MM.1S (cell line): Measurements from ENCODE around the gene SCNN1B.

Experiments used
- DNase-seq: peaks from one replicate; pipeline ENCODE4 v3.0.0-alpha.2; 2015
- H2AFZ ChIP-seq: fragments of 300-600 bp; sonication (generic); 2 replicates; pipeline ENCODE4 v1.6.0; 2016; ENCODE audit warnings: antibody characterized with exemption, low read length
- H3F3A ChIP-seq: fragments of 300-600 bp; sonication (generic); 2 replicates; pipeline ENCODE4 v1.6.1; 2016; ENCODE audit warnings: mild to moderate bottlenecking, antibody characterized with exemption, low read length, moderate library complexity, mixed read lengths; ENCODE audit not compliant: insufficient read depth
- H3K27ac ChIP-seq: fragments of 300-600 bp; sonication (generic); 2 replicates; pipeline ENCODE4 v1.5.1; 2016; ENCODE audit warnings: mild to moderate bottlenecking, low read length
- H3K27me3 ChIP-seq: fragments of 300-600 bp; sonication (generic); replicated peaks from 2 replicates; pipeline ENCODE4 v1.6.0; 2016; ENCODE audit warnings: low read length; ENCODE audit not compliant: insufficient read depth
- H3K36me3 ChIP-seq: fragments of 300-600 bp; sonication (generic); replicated peaks from 2 replicates; pipeline ENCODE4 v1.6.1; 2016; ENCODE audit warnings: mild to moderate bottlenecking, low read length, mixed read lengths; ENCODE audit not compliant: insufficient read depth
- H3K4me1 ChIP-seq: fragments of 300-600 bp; sonication (generic); 2 replicates; pipeline ENCODE4 v1.6.1; 2016; ENCODE audit warnings: low read length, mixed read lengths
- H3K4me2 ChIP-seq: fragments of 300-600 bp; sonication (generic); 2 replicates; pipeline ENCODE4 v1.6.0; 2016; ENCODE audit warnings: low read depth, low read length
- H3K4me3 ChIP-seq: fragments of 300-600 bp; sonication (generic); 2 replicates; pipeline ENCODE4 v1.5.1; 2016; ENCODE audit warnings: low read length, mixed read lengths
- H3K79me2 ChIP-seq: fragments of 300-600 bp; sonication (generic); 2 replicates; pipeline ENCODE4 v1.6.1; 2016; ENCODE audit warnings: mixed run types, low read length, mixed read lengths
- H3K9ac ChIP-seq: fragments of 300-600 bp; sonication (generic); 2 replicates; pipeline ENCODE4 v1.6.1; 2016; ENCODE audit warnings: low read length, mixed read lengths
- H3K9me2 ChIP-seq: fragments of 300-600 bp; sonication (generic); replicated peaks from 2 replicates; pipeline ENCODE4 v1.6.1; 2016; ENCODE audit warnings: mild to moderate bottlenecking, low read length, mixed read lengths; ENCODE audit not compliant: insufficient read depth
- H3K9me3 ChIP-seq: fragments of 300-600 bp; sonication (generic); replicated peaks from 2 replicates; pipeline ENCODE4 v1.6.1; 2016; ENCODE audit warnings: mild to moderate bottlenecking, low read length, mixed read lengths; ENCODE audit not compliant: insufficient read depth
- H4K20me1 ChIP-seq: fragments of 300-600 bp; sonication (generic); 2 replicates; pipeline ENCODE4 v1.6.1; 2016; ENCODE audit warnings: mild to moderate bottlenecking, low read length, moderate library complexity, mixed read lengths; ENCODE audit not compliant: insufficient read depth
- CTCF ChIP-seq: fragments of 300-600 bp; sonication (generic); IDR thresholded peaks from 2 replicates; pipeline ENCODE4 v1.5.1; 2016; ENCODE audit warnings: antibody characterized with exemption, low read length, mixed read lengths
- EZH2 ChIP-seq: fragments of 300-600 bp; sonication (generic); optimal IDR thresholded peaks from 2 replicates; pipeline ENCODE3; 2017; ENCODE audit warnings: low read depth, mild to moderate bottlenecking, antibody characterized with exemption, low read length, mixed read lengths
- EZH2phosphoT487 ChIP-seq: fragments of 300-600 bp; sonication (generic); IDR thresholded peaks from 2 replicates; pipeline ENCODE4 v1.6.1; 2018; ENCODE audit warnings: antibody characterized with exemption, low read length

SCNN1B gene

GRCh38 chr16:23384878-23385277, 82.8 kb downstream of the SCNN1B start:
- H3K27me3 ChIP-seq, result no peaks in the 10 kb centered on the region
- H3K9me3 ChIP-seq, result no peaks in the 10 kb centered on the region
- H3K4me3 ChIP-seq, result no peak overlapping the region
- TF ChIP-seq EZH2, result no peak
- no peak for TF ChIP-seq CTCF
- no peak for TF ChIP-seq EZH2phosphoT487
- no peaks in the 10 kb centered on the region for H3K9me2 ChIP-seq
- DNase-seq, result peak; percentile 16
- H3K27ac ChIP-seq, result no peak overlapping the region
- no peaks in the 10 kb centered on the region for H3K79me2 ChIP-seq
- H3K36me3 ChIP-seq, result no peaks in the 10 kb centered on the region
- H2AFZ ChIP-seq, result no peak overlapping the region
- no peaks in the 10 kb centered on the region for H3F3A ChIP-seq
- H3K4me1 ChIP-seq, result no peaks in the 10 kb centered on the region
- H4K20me1 ChIP-seq, result no peaks in the 10 kb centered on the region
- H3K9ac ChIP-seq, result no peak overlapping the region
- no peak overlapping the region for H3K4me2 ChIP-seq

GRCh38 chr16:23385441-23385840, 83.3 kb downstream of the SCNN1B start:
- H3K79me2 ChIP-seq, result no peaks in the 10 kb centered on the region
- no peak overlapping the region for H3K4me2 ChIP-seq
- no peak overlapping the region for H3K27ac ChIP-seq
- no peak overlapping the region for H3K9ac ChIP-seq
- H2AFZ ChIP-seq, result no peak overlapping the region
- no peaks in the 10 kb centered on the region for H3K27me3 ChIP-seq
- H3K4me3 ChIP-seq, result no peak overlapping the region
- DNase-seq, result no peak
- H4K20me1 ChIP-seq, result no peaks in the 10 kb centered on the region
- TF ChIP-seq EZH2, result no peak
- TF ChIP-seq CTCF, result no peak
- no peak for TF ChIP-seq EZH2phosphoT487
- H3K9me2 ChIP-seq, result no peaks in the 10 kb centered on the region
- H3K36me3 ChIP-seq, result no peaks in the 10 kb centered on the region
- H3F3A ChIP-seq, result no peaks in the 10 kb centered on the region
- no peaks in the 10 kb centered on the region for H3K9me3 ChIP-seq
- H3K4me1 ChIP-seq, result no peaks in the 10 kb centered on the region

- Histone ChIP-seq H3K9me2 (no peaks in the 10 kb centered on the region), H3K4me3 (no peak overlapping the region), H3K27ac (no peak overlapping the region), H3K27me3 (no peaks in the 10 kb centered on the region), H3K9ac (no peak overlapping the region), H2AFZ (no peak overlapping the region), H3K79me2 (no peaks in the 10 kb centered on the region), H4K20me1 (no peaks in the 10 kb centered on the region), H3K36me3 (no peaks in the 10 kb centered on the region), H3K4me1 (no peaks in the 10 kb centered on the region), H3K9me3 (no peaks in the 10 kb centered on the region), H3F3A (no peaks in the 10 kb centered on the region), H3K4me2 (no peak overlapping the region)
- no peak for TF ChIP-seq EZH2phosphoT487
- no peak for TF ChIP-seq CTCF
- TF ChIP-seq EZH2, result no peak
- DNase-seq, result no peak
Observed at GRCh38 chr16:23387666-23388065, 85.6 kb downstream of the SCNN1B start.
